WTC11 (cell line): ENCODE data around the gene MAMLD1. TPM values are rescaled to one million over a fixed set of nuclear protein-coding genes. Genes with fewer than 3 reads are reported as not detected.

Source experiments
- AFF4 ChIP-seq: sonication (generic); formaldehyde crosslinking; IDR thresholded peaks from 2 replicates; pipeline ENCODE4 v1.8.1; 2023; ENCODE audit warnings: mild to moderate bottlenecking, missing genetic modification reagents, borderline replicate concordance
- ATF6 ChIP-seq: sonication (generic); formaldehyde crosslinking; IDR thresholded peaks from 2 replicates; pipeline ENCODE4 v1.8.1; 2023; ENCODE audit warnings: mild to moderate bottlenecking, missing genetic modification reagents
- CBFB ChIP-seq: sonication (generic); formaldehyde crosslinking; IDR thresholded peaks from 2 replicates; pipeline ENCODE4 v1.8.1; 2022; ENCODE audit warnings: mild to moderate bottlenecking, low read depth, missing genetic modification reagents
- E2F5 ChIP-seq: sonication (generic); formaldehyde crosslinking; IDR thresholded peaks from 2 replicates; pipeline ENCODE4 v1.8.1; 2022; ENCODE audit warnings: mild to moderate bottlenecking, moderate library complexity, missing genetic modification reagents
- ELF4 ChIP-seq: sonication (generic); formaldehyde crosslinking; IDR thresholded peaks from 2 replicates; pipeline ENCODE4 v1.8.1; 2022; ENCODE audit warnings: low read depth, mild to moderate bottlenecking, moderate library complexity, missing genetic modification reagents
- ESRRA ChIP-seq: sonication (generic); formaldehyde crosslinking; IDR thresholded peaks from 2 replicates; pipeline ENCODE4 v1.8.1; 2022; ENCODE audit warnings: mild to moderate bottlenecking, missing genetic modification reagents, borderline replicate concordance
- FOXP1 ChIP-seq: sonication (generic); formaldehyde crosslinking; IDR thresholded peaks from 2 replicates; pipeline ENCODE4 v1.8.0; 2022; ENCODE audit warnings: missing genetic modification reagents, mild to moderate bottlenecking, moderate library complexity, borderline replicate concordance
- GRHL2 ChIP-seq: fragments of 250-450 bp; sonication (Bioruptor Pico); IDR thresholded peaks from 2 replicates; pipeline ENCODE4 v1.8.0; 2022; ENCODE audit warnings: mild to moderate bottlenecking, moderate library complexity; ENCODE audit not compliant: insufficient replicate concordance, severe bottlenecking
- GTF2I ChIP-seq: fragments of 250-450 bp; sonication (Bioruptor Pico); conservative IDR thresholded peaks from 2 replicates; pipeline ENCODE4 v1.4.0; 2021; ENCODE audit warnings: mild to moderate bottlenecking
- JAZF1 ChIP-seq: fragments of 250-450 bp; sonication (Bioruptor Pico); IDR thresholded peaks from 2 replicates; pipeline ENCODE4 v1.9.0; 2021; ENCODE audit warnings: moderate library complexity, mild to moderate bottlenecking, inconsistent platforms
- JUN ChIP-seq: sonication (generic); formaldehyde crosslinking; IDR thresholded peaks from 2 replicates; pipeline ENCODE4 v1.8.0; 2023; ENCODE audit warnings: mild to moderate bottlenecking, missing genetic modification reagents
- KAT7 ChIP-seq: sonication (generic); formaldehyde crosslinking; IDR thresholded peaks from 2 replicates; pipeline ENCODE4 v1.8.1; 2023; ENCODE audit warnings: missing genetic modification reagents, mild to moderate bottlenecking, borderline replicate concordance
- MXD4 ChIP-seq: fragments of 250-450 bp; sonication (Bioruptor Pico); IDR thresholded peaks from 2 replicates; pipeline ENCODE4 v1.8.0; 2021; ENCODE audit warnings: mild to moderate bottlenecking, moderate library complexity, borderline replicate concordance
- NFE2L1 ChIP-seq: sonication (generic); formaldehyde crosslinking; IDR thresholded peaks from 2 replicates; pipeline ENCODE4 v1.8.1; 2023; ENCODE audit warnings: missing genetic modification reagents
- NFYB ChIP-seq: sonication (generic); formaldehyde crosslinking; conservative IDR thresholded peaks from 2 replicates; pipeline ENCODE4 v1.8.0; 2022; ENCODE audit warnings: low read depth, missing genetic modification reagents
- PRDM15 ChIP-seq: sonication (generic); formaldehyde crosslinking; IDR thresholded peaks from 2 replicates; pipeline ENCODE4 v1.8.0; 2022; ENCODE audit warnings: missing genetic modification reagents
- SMAD3 ChIP-seq: sonication (generic); formaldehyde crosslinking; IDR thresholded peaks from 2 replicates; pipeline ENCODE4 v1.8.0; 2022; ENCODE audit warnings: missing genetic modification reagents, mild to moderate bottlenecking, borderline replicate concordance
- SMAD4 ChIP-seq: sonication (generic); formaldehyde crosslinking; IDR thresholded peaks from 2 replicates; pipeline ENCODE4 v1.8.0; 2022; ENCODE audit warnings: mild to moderate bottlenecking, missing genetic modification reagents
- SOX15 ChIP-seq: fragments of 250-450 bp; sonication (Bioruptor Pico); IDR thresholded peaks from 2 replicates; pipeline ENCODE4 v1.9.0; 2021; ENCODE audit warnings: mild to moderate bottlenecking
- TCF7 ChIP-seq: sonication (generic); formaldehyde crosslinking; IDR thresholded peaks from 2 replicates; pipeline ENCODE4 v1.8.0; 2022; ENCODE audit warnings: mild to moderate bottlenecking, low read depth, missing genetic modification reagents, moderate library complexity
- USF1 ChIP-seq: sonication (generic); formaldehyde crosslinking; IDR thresholded peaks from 2 replicates; pipeline ENCODE4 v1.8.0; 2022; ENCODE audit warnings: mild to moderate bottlenecking, missing genetic modification reagents
- USF2 ChIP-seq: sonication (generic); formaldehyde crosslinking; IDR thresholded peaks from 2 replicates; pipeline ENCODE4 v1.8.1; 2023; ENCODE audit warnings: mild to moderate bottlenecking, missing genetic modification reagents, moderate library complexity
- ZBTB21 ChIP-seq: sonication (generic); formaldehyde crosslinking; IDR thresholded peaks from 2 replicates; pipeline ENCODE4 v1.8.1; 2023; ENCODE audit warnings: mild to moderate bottlenecking, missing genetic modification reagents, borderline replicate concordance
- ZNF425 ChIP-seq: fragments of 250-450 bp; sonication (Bioruptor Pico); conservative IDR thresholded peaks from 2 replicates; pipeline ENCODE4 v1.9.0; 2021; ENCODE audit warnings: mild to moderate bottlenecking
- ZNF671 ChIP-seq: fragments of 250-450 bp; sonication (Bioruptor Pico); IDR thresholded peaks from 2 replicates; pipeline ENCODE4 v1.8.0; 2021; ENCODE audit warnings: mild to moderate bottlenecking
- total RNA-seq: library from RNA; stranded (reverse); gene quantifications from 3 replicates; pipeline ENCODE4 v1.2.3, GENCODE V29; 2021

The MAMLD1 gene
- total RNA-seq, 1 experiment from 2014 or later: 0.35 TPM

GRCh38 chrX:150547375-150548115 is 184.4 kb downstream of the MAMLD1 start (continued):
- TF ChIP-seq PRDM15 (peak; percentile 82), KAT7 (CRISPR knock-in tag) (no peak), TCF7 (CRISPR knock-in tag) (0 out of 2 replicates have a peak, but pooled peaks have one; percentile 28), SMAD4 (CRISPR knock-in tag) (no peak), ZNF425 (no peak), JUN (no peak), CBFB (CRISPR knock-in tag) (no peak), ELF4 (no peak), FOXP1 (peak; percentile 55; the same call in 1 of the 2 replicates), NFYB (CRISPR knock-in tag) (peak; percentile 63), ATF6 (CRISPR knock-in tag) (no peak), SOX15 (CRISPR knock-in tag) (no peak), SMAD3 (CRISPR knock-in tag) (no peak), MXD4 (CRISPR knock-in tag) (no peak), E2F5 (CRISPR knock-in tag) (0 out of 2 replicates have a peak, but pooled peaks have one; percentile 40), NFE2L1 (CRISPR knock-in tag) (0 out of 2 replicates have a peak, but pooled peaks have one; percentile 12), AFF4 (no peak), USF2 (CRISPR knock-in tag) (peak; percentile 96), ZBTB21 (CRISPR knock-in tag) (no peak), JAZF1 (CRISPR knock-in tag) (no peak), GRHL2 (no peak), GTF2I (CRISPR knock-in tag) (no peak), ZNF671 (CRISPR knock-in tag) (no peak), USF1 (CRISPR knock-in tag) (peak; percentile 95), ESRRA (CRISPR knock-in tag) (0 out of 2 replicates have a peak, but pooled peaks have one; percentile 54)
